Measurements from ENCODE around the gene MYH16.
"Not testable (repeated sequence)": the region's sequence is repeated elsewhere in the genome, so short reads cannot be mapped to it uniquely, and the experiment has no call there.

The MYH16 gene

GRCh38 chr7:99340659-99341058 lies 68.0 kb downstream of the MYH16 start:
- TF ChIP-seq, protein P1, sequence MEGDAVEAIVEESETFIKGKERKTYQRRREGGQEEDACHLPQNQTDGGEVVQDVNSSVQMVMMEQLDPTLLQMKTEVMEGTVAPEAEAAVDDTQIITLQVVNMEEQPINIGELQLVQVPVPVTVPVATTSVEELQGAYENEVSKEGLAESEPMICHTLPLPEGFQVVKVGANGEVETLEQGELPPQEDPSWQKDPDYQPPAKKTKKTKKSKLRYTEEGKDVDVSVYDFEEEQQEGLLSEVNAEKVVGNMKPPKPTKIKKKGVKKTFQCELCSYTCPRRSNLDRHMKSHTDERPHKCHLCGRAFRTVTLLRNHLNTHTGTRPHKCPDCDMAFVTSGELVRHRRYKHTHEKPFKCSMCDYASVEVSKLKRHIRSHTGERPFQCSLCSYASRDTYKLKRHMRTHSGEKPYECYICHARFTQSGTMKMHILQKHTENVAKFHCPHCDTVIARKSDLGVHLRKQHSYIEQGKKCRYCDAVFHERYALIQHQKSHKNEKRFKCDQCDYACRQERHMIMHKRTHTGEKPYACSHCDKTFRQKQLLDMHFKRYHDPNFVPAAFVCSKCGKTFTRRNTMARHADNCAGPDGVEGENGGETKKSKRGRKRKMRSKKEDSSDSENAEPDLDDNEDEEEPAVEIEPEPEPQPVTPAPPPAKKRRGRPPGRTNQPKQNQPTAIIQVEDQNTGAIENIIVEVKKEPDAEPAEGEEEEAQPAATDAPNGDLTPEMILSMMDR (IDR thresholded peaks at IDR 0.05) = no peak
- Histone ChIP-seq H3K27ac (peak overlapping the region; percentile 89 to 95), H3K4me3 (no peak overlapping the region)
- DNase-seq (ENCODE audit: low spot score) = no peak

GRCh38 chr7:99344061-99344647 lies 71.5 kb downstream of the MYH16 start:
- Histone ChIP-seq H3K4me3 (no peak overlapping the region), H3K27ac (peak overlapping the region in 1 of 2 donors; percentile 49)
- TF ChIP-seq, protein P1 (IDR thresholded peaks at IDR 0.05) = no peak
- no peak for DNase-seq (ENCODE audit: low spot score)

GRCh38 chr7:99350641-99351040 lies 78.0 kb downstream of the MYH16 start:
- H3K27ac ChIP-seq; H3K4me3 ChIP-seq; DNase-seq (ENCODE audit: low spot score): not testable (repeated sequence)

DNA sequence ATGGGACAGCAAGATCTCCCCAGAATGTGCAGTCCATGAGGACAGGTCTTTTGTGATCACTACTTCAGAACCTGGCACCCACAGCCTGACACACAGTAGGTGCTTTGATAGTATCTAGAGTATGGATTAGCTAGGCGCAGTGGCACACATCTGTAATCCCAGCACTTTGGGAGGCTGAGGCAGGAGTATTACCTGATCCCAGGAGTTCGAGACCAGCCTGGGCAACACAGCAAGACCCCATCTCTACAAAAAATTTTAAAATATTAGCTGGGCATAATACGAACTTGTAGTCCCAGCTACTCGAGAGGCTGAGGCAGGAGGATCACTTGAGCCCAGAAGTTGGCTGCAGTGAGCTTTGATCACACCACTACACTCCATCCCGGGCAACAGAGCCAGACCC lies 79.6 kb downstream of the MYH16 start:
- DNase-seq (ENCODE audit: low spot score) = no peak
- TF ChIP-seq, protein P1 (IDR thresholded peaks at IDR 0.05) = no peak
- Histone ChIP-seq H3K27ac (no peak overlapping the region), H3K4me3 (no peak overlapping the region)

- H3K4me3 ChIP-seq = no peak overlapping the region
- DNase-seq (ENCODE audit: low spot score) = no peak
- TF ChIP-seq, protein P1 (IDR thresholded peaks at IDR 0.05) = no peak
- H3K27ac ChIP-seq = no peak overlapping the region
These were observed 82.5 kb downstream of the MYH16 start for GRCh38 chr7:99355098-99355497.

- no peak for DNase-seq (ENCODE audit: low spot score)
- Histone ChIP-seq H3K4me3 (no peak overlapping the region), H3K27ac (peak overlapping the region in 1 of 2 donors; percentile 6)
- TF ChIP-seq, protein P1 (IDR thresholded peaks at IDR 0.05) = no peak
These were observed 85.3 kb downstream of the MYH16 start for GRCh38 chr7:99357701-99358490.

GRCh38 chr7:99358521-99358920 lies 85.9 kb downstream of the MYH16 start:
- not testable (repeated sequence) for H3K4me3 ChIP-seq; DNase-seq (ENCODE audit: low spot score); H3K27ac ChIP-seq

GRCh38 chr7:99359465-99360154 lies 87.0 kb downstream of the MYH16 start:
- Histone ChIP-seq H3K4me3 (no peak overlapping the region), H3K27ac (no peak overlapping the region)
- DNase-seq (ENCODE audit: low spot score) = no peak
- TF ChIP-seq, protein P1 (IDR thresholded peaks at IDR 0.05) = no peak

Measured in coronary artery (tissue), 2 donors.